Body of pancreas (tissue), 4 donors: ENCODE measurements around the gene MAP3K9. TPM values are rescaled to one million over a fixed set of nuclear protein-coding genes. Genes with fewer than 3 reads are reported as not detected.

Source experiments
- ATAC-seq: fragments of 150-250 bp; one replicate; pipeline ENCODE4 v1.9.1; 2016
- DNase-seq, 4 donors: peaks; one replicate each; pipeline ENCODE4 v3.0.0-alpha.2; 2019
- H3K27ac ChIP-seq, 4 donors: fragments of 200-600 bp; sonication (generic); 1 replicate in 3 of 4; 2 replicates in 1 of 4; pipeline versions ENCODE4 v1.5.1 to v1.6.1; 2016 to 2019; ENCODE audit warnings: mild to moderate bottlenecking in 1 of 4, mixed read lengths in 1 of 4, moderate library complexity in 1 of 4
- H3K27me3 ChIP-seq, 2 donors: fragments of 200-600 bp; sonication (generic); one replicate each; pipeline ENCODE4 v1.6.0; 2016; ENCODE audit warnings: mild to moderate bottlenecking in 1 of 2
- H3K36me3 ChIP-seq, 2 donors: fragments of 200-600 bp; sonication (generic); replicated peaks in 1 of 2; 2 replicates each; pipeline ENCODE4 v1.5.1; 2016; ENCODE audit warnings: low read depth in 2 of 2; ENCODE audit not compliant: insufficient read depth in 1 of 2
- H3K4me1 ChIP-seq: fragments of 200-600 bp; sonication (generic); one replicate; pipeline ENCODE4 v1.6.0; 2016
- H3K4me3 ChIP-seq, 2 donors: fragments of 200-600 bp; sonication (generic); 1 replicate in 1 of 2; 2 replicates in 1 of 2; pipeline ENCODE4 v1.5.1; 2016 to 2019
- H3K9me3 ChIP-seq, 3 donors: fragments of 200-600 bp; sonication (generic); 1 replicate in 2 of 3; 2 replicates in 1 of 3; pipeline ENCODE4 v1.5.1; 2016
- CTCF ChIP-seq, 7 experiments: fragments of 450-650 bp in 4 of 7; fragments of 200-600 bp in 3 of 7; sonication (generic) in 3 of 7; IDR thresholded peaks; one replicate each; pipeline ENCODE4 v1.5.1; 2016 to 2019; ENCODE audit warnings: antibody characterized with exemption in 7 of 7
- POLR2A ChIP-seq, 3 donors: fragments of 450-650 bp; IDR thresholded peaks; one replicate each; pipeline ENCODE4 v1.6.1; 2016; ENCODE audit warnings: antibody characterized with exemption in 3 of 3, mild to moderate bottlenecking in 2 of 3
- WGBS, 2 donors: methylation state at CpG; one replicate each; pipeline ENCODE4 v1.1.5; 2017; 5-methylcytosine and 5-hydroxymethylcytosine counted together
- intact Hi-C: fragments of 100-400 bp; cut with DNase I; formaldehyde crosslinking; loops from one replicate; pipeline ENCODE4 v1.15.1; 2023
- total RNA-seq, 2 donors: library from RNA; depleted of rRNA; stranded (reverse); fragments of >200 nt; gene quantifications; one replicate each; pipeline ENCODE4 v1.1.0, GENCODE V29; 2016

Gene MAP3K9
- total RNA-seq, 2 donors from 2014 or later = 5.4 to 10.9 TPM

DNA sequence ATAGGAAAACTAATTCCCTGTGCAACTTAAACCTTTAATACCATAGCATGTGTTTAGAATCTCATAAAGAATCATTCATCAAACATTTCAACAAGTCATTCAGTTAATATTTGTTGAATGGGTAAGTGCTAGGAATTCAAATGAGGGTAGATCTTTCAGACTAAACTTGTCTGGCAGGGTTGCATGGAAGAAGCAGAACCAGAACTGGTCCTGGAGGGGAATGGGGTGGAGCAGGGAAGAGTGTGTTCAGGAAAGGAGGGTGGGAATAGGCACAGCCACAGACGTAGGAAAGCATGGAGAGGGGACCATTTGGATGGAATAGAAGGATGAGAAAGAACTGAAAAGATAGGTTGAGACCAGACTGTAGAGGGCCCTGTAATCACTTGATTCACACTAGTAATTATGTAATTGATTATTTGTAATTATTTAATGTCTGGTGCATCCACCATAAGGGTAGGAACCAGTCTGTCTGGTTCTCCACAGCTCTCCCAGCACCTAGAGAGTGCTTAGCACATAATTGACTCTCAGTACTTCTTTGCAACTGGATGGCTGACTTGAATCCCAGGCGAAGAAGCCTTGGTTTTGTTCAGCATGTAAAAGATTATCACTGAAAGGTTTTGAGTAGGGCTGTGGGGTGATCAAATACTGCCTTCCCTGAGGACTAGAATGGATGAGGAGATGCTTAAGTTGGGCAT is 3.0 kb upstream of the MAP3K9 start:
- no peak for ATAC-seq
- Histone ChIP-seq H3K27me3 (no peaks in the 10 kb centered on the region), H3K4me1 (peaks cover 16% of the 10 kb centered on the region), H3K36me3 (no peaks in the 10 kb centered on the region), H3K9me3 (no peaks in the 10 kb centered on the region), H3K27ac (no peak overlapping the region), H3K4me3 (no peak overlapping the region)
- DNase-seq = no peak
- 52 to 78% methylated on average over 2 of the region's 2 CpGs for WGBS, 2 donors
- TF ChIP-seq CTCF (IDR thresholded peaks at IDR 0.05) (no peak), POLR2A (IDR thresholded peaks at IDR 0.05) (no peak)
- intact Hi-C loops = no loop called here

- no peak overlapping the region for H3K4me3 ChIP-seq
- no peak for DNase-seq
- H3K27ac ChIP-seq = no peak overlapping the region
- no peak for ATAC-seq
- WGBS, 2 donors = 86 to 94% methylated on average over 2 of the region's 2 CpGs
- H3K9me3 ChIP-seq = no peaks in the 10 kb centered on the region
- H3K4me1 ChIP-seq = peaks cover 13% of the 10 kb centered on the region
- TF ChIP-seq POLR2A (IDR thresholded peaks at IDR 0.05) = no peak
- no peak for TF ChIP-seq CTCF (IDR thresholded peaks at IDR 0.05)
- no peaks in the 10 kb centered on the region for H3K27me3 ChIP-seq
- intact Hi-C loops = no loop called here
- H3K36me3 ChIP-seq = no peaks in the 10 kb centered on the region
These were observed 2.3 kb upstream of the MAP3K9 start for GRCh38 chr14:70811578-70811977.

DNA sequence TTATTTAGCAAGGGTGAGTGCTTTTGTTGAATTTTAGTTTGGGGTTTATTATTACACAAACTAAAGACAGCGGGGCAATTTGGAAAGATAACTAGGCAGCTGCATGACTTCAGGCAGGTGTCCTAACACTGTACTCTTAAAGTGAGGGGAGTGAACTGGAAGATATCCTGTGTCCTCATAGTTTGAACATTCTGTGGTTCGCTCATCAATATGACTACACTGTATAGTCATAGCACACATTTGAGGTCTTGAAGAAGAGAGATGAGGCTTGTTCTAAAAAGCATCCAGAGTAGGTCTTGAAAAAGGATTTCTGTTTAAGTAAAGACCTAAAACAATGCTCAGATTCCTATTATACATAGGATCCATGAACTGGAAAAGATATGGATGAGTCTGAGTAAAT is 1.7 kb upstream of the MAP3K9 start:
- Histone ChIP-seq H3K4me1 (peaks cover 13% of the 10 kb centered on the region), H3K27me3 (no peaks in the 10 kb centered on the region), H3K27ac (no peak overlapping the region), H3K9me3 (no peaks in the 10 kb centered on the region), H3K36me3 (no peaks in the 10 kb centered on the region), H3K4me3 (no peak overlapping the region)
- ATAC-seq (no peak), DNase-seq (no peak)
- intact Hi-C loops = no loop called here
- TF ChIP-seq CTCF (IDR thresholded peaks at IDR 0.05) (no peak), POLR2A (IDR thresholded peaks at IDR 0.05) (no peak)
- whole genome bisulfite sequencing, 2 donors = 86 to 93% methylated on average over 2 of the region's 2 CpGs

DNA sequence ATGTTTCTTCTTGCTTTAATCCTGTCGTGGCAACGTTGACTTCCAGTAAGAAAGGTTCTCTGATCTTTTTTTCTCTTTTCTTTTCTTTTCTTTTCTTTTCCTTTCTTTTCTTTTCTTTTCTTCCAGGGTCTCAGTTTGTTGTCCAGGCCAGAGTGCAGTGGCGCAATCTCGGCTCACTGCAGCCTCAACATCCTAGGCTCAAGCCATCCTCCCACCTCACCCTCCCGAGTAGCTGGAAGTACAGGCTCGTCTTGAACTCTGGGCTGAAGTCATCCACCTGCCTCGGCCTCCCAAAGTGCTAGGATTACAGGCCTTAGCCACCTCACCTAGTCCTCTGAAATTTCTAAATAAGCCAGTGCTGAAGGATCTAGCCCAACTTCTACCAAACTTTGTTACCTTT is 1.3 kb upstream of the MAP3K9 start:
- Histone ChIP-seq H3K9me3 (no peaks in the 10 kb centered on the region), H3K27ac (no peak overlapping the region), H3K4me3 (no peak overlapping the region), H3K36me3 (no peaks in the 10 kb centered on the region), H3K4me1 (peaks cover 13% of the 10 kb centered on the region), H3K27me3 (no peaks in the 10 kb centered on the region)
- TF ChIP-seq CTCF (IDR thresholded peaks at IDR 0.05) (no peak), POLR2A (IDR thresholded peaks at IDR 0.05) (no peak)
- WGBS, 2 donors = 53 to 56% methylated on average over 7 of the region's 7 CpGs
- intact Hi-C loops = no loop called here
- ATAC-seq (no peak), DNase-seq (no peak)
